Nephron progenitor cell (in vitro differentiated cells): ENCODE results near the gene NFASC.

Experiments
- DNase-seq: peaks from one replicate; pipeline ENCODE4 v3.0.0; 2021
- H3K27ac Mint-ChIP-seq: 2 replicates; pipeline ENCODE4 v1.8.0; 2021; ENCODE audit warnings: mild to moderate bottlenecking, moderate library complexity, mixed read lengths
- H3K27me3 Mint-ChIP-seq: 2 replicates; pipeline ENCODE4 v1.8.0; 2021; ENCODE audit warnings: mild to moderate bottlenecking, low read depth, mixed read lengths; ENCODE audit not compliant: poor library complexity
- H3K36me3 Mint-ChIP-seq: 2 replicates; pipeline ENCODE4 v1.8.0; 2021; ENCODE audit warnings: low read depth, mixed read lengths
- H3K4me1 Mint-ChIP-seq: 2 replicates; pipeline ENCODE4 v1.8.0; 2021; ENCODE audit warnings: mixed read lengths
- H3K4me3 Mint-ChIP-seq: 2 replicates; pipeline ENCODE4 v1.8.0; 2021; ENCODE audit warnings: mild to moderate bottlenecking, moderate library complexity, mixed read lengths
- H3K9me3 Mint-ChIP-seq: 2 replicates; pipeline ENCODE4 v1.8.0; 2021; ENCODE audit warnings: mild to moderate bottlenecking, moderate library complexity, mixed read lengths
- CTCF ChIP-seq: fragments of 200-600 bp; sonication (generic); IDR thresholded peaks from 2 replicates; pipeline ENCODE4 v1.5.0; 2021; ENCODE audit warnings: antibody characterized with exemption

NFASC gene

GRCh38 chr1:205068457-205069040, 197.9 kb downstream of the NFASC start:
- Mint-ChIP-seq H3K36me3 (no peaks in the 10 kb centered on the region), H3K4me1 (peaks cover 10% of the 10 kb centered on the region), H3K27me3 (peaks cover 8% of the 10 kb centered on the region), H3K27ac (no peak overlapping the region), H3K9me3 (no peaks in the 10 kb centered on the region), H3K4me3 (no peak overlapping the region)
- TF ChIP-seq CTCF = no peak
- no peak for DNase-seq

GRCh38 chr1:205069371-205070125, 198.9 kb downstream of the NFASC start:
- H3K27me3 Mint-ChIP-seq = peaks cover 14% of the 10 kb centered on the region
- DNase-seq = no peak
- H3K36me3 Mint-ChIP-seq = no peaks in the 10 kb centered on the region
- TF ChIP-seq CTCF = no peak
- no peak overlapping the region for H3K4me3 Mint-ChIP-seq
- no peaks in the 10 kb centered on the region for H3K9me3 Mint-ChIP-seq
- H3K4me1 Mint-ChIP-seq = peaks cover under 1% of the 10 kb centered on the region
- no peak overlapping the region for H3K27ac Mint-ChIP-seq

- H3K27me3 Mint-ChIP-seq = peaks cover 11% of the 10 kb centered on the region
- H3K9me3 Mint-ChIP-seq = no peaks in the 10 kb centered on the region
- no peak for TF ChIP-seq CTCF
- DNase-seq = no peak
- no peak overlapping the region for H3K27ac Mint-ChIP-seq
- H3K4me3 Mint-ChIP-seq = no peak overlapping the region
- no peaks in the 10 kb centered on the region for H3K4me1 Mint-ChIP-seq
- no peaks in the 10 kb centered on the region for H3K36me3 Mint-ChIP-seq
Observed at GRCh38 chr1:205071028-205071409, 200.4 kb downstream of the NFASC start.

GRCh38 chr1:205071801-205072200, 201.1 kb downstream of the NFASC start:
- H3K27ac Mint-ChIP-seq = no peak overlapping the region
- no peak for TF ChIP-seq CTCF
- H3K9me3 Mint-ChIP-seq = no peaks in the 10 kb centered on the region
- H3K36me3 Mint-ChIP-seq = no peaks in the 10 kb centered on the region
- no peak for DNase-seq
- H3K27me3 Mint-ChIP-seq = peaks cover 12% of the 10 kb centered on the region
- H3K4me1 Mint-ChIP-seq = no peaks in the 10 kb centered on the region
- no peak overlapping the region for H3K4me3 Mint-ChIP-seq

- no peak for DNase-seq
- peaks cover 12% of the 10 kb centered on the region for H3K27me3 Mint-ChIP-seq
- no peaks in the 10 kb centered on the region for H3K4me1 Mint-ChIP-seq
- H3K4me3 Mint-ChIP-seq = no peak overlapping the region
- no peaks in the 10 kb centered on the region for H3K36me3 Mint-ChIP-seq
- peak overlapping the region; percentile 57 for H3K27ac Mint-ChIP-seq
- TF ChIP-seq CTCF = no peak
- no peaks in the 10 kb centered on the region for H3K9me3 Mint-ChIP-seq
Observed at GRCh38 chr1:205072286-205072685, 201.6 kb downstream of the NFASC start.
